ENCODE results near the gene PRKCD. TPM values are rescaled to one million over a fixed set of nuclear protein-coding genes. Genes with fewer than 3 reads are reported as not detected.

Gene PRKCD
- total RNA-seq, 1 experiment from 2014 or later: 9.6 TPM

DNA sequence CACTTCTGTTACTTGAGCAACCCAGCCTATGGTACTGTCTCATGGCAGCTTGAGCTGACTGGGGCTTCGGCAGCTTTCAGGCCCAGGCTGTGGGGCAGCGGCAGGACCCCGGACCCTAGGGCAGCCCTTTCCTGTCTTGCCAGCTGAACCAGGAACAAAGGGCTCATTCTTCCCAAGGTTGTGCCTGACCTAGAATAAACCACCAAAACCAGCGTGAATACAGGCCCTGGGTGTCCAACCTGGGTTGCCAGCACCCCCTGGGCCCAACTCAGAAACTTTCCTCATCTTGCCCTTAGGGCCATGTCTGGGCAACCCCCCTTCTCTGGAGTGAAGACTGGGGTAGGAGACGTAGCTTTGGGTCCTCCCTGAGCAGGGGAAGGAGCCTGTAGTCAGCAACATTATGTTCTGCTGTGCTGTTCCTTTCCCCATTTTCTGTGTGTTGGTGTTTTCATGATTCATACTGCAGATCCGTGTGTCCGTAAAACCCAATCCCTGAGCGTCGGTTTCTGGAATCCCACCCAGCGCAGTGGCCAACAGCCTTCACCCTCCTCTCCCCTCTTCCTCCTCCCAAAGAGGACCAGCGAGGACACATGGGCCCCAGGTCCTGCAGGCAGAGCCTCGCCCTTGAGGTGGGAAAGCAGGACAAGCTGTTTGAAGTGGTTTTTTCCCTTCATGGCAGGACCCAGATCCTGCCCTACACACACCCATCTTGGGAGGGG lies 61.3 kb downstream of the PRKCD start:
- no peak for DNase-seq (ENCODE audit: unreplicated experiment)
- BruUV-seq (replicated peaks): TSS peak; percentile 16
- H3K27ac Mint-ChIP-seq (ENCODE audit: low read depth, unreplicated experiment): peak overlapping the region; percentile 31
- no peaks in the 10 kb centered on the region for H3K4me1 Mint-ChIP-seq (ENCODE audit: insufficient read depth, unreplicated experiment)
- H3K36me3 Mint-ChIP-seq (ENCODE audit: insufficient read depth, unreplicated experiment): peaks cover 44% of the 10 kb centered on the region
- intact Hi-C loops (cut with micrococcal nuclease): no loop called here
- CTCF ChIA-PET: interaction anchor here (0.8 to 4.0 kb wide), 4 partner anchors 15 to 126 kb away, joined by 3 to 30 read pairs (median 5); no protein-coding TSS in a partner anchor
- POLR2A ChIA-PET: interaction anchor here (1.0 to 1.1 kb wide), 3 partner anchors 11 to 32 kb away, joined by 3 read pairs; no protein-coding TSS in a partner anchor
- no peak for TF ChIP-seq CTCF (IDR thresholded peaks at IDR 0.05; ENCODE audit: unreplicated experiment)
- no peaks in the 10 kb centered on the region for H3K9me3 Mint-ChIP-seq (ENCODE audit: unreplicated experiment)
- H3K27me3 Mint-ChIP-seq (ENCODE audit: insufficient read depth, unreplicated experiment): no peaks in the 10 kb centered on the region
- no peak overlapping the region for H3K4me3 Mint-ChIP-seq (ENCODE audit: unreplicated experiment)

DNA sequence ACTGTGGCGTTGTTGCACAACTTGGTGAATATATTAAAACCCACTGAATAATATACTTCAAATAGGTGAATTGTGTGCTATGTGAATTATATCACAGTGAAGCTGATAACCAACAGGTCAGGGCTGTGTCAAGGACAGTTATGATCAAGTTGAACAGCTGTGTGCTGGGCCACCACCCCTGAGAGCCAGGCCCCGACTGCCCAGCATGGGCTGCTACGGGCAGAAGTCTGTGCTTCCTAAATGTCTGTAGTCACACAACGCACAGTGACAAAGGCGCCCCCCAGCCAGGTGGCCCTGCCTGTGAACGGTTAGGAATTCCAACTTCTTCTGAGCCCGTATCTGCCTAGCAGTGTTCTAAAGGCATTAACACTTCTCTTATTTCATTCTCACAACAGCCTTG lies 62.0 kb downstream of the PRKCD start:
- CTCF ChIA-PET: interaction anchor here (0.8 to 4.0 kb wide), 3 partner anchors 14 to 127 kb away, joined by 3 to 30 read pairs (median 7); no protein-coding TSS in a partner anchor

GRCh38 chr3:53223541-53223966 lies 62.5 kb downstream of the PRKCD start:
- Mint-ChIP-seq H3K4me3 (ENCODE audit: unreplicated experiment) (no peak overlapping the region), H3K36me3 (ENCODE audit: insufficient read depth, unreplicated experiment) (peaks cover 56% of the 10 kb centered on the region), H3K27me3 (ENCODE audit: insufficient read depth, unreplicated experiment) (no peaks in the 10 kb centered on the region), H3K27ac (ENCODE audit: low read depth, unreplicated experiment) (no peak overlapping the region), H3K4me1 (ENCODE audit: insufficient read depth, unreplicated experiment) (no peaks in the 10 kb centered on the region), H3K9me3 (ENCODE audit: unreplicated experiment) (no peaks in the 10 kb centered on the region)
- DNase-seq (ENCODE audit: unreplicated experiment): no peak
- ChIA-PET CTCF (interaction anchor here (1.4 kb wide), 1 partner anchor 27 kb away, joined by 7 read pairs; no protein-coding TSS in a partner anchor), POLR2A (no interaction called here)
- intact Hi-C loops (cut with micrococcal nuclease): no loop called here
- no peak for TF ChIP-seq CTCF (IDR thresholded peaks at IDR 0.05; ENCODE audit: unreplicated experiment)
- no TSS peak for BruUV-seq (replicated peaks)

More for the DNA sequence above, 62.0 kb downstream of the PRKCD start:
- no TSS peak for BruUV-seq (replicated peaks)
- POLR2A ChIA-PET: no interaction called here
- Mint-ChIP-seq H3K9me3 (ENCODE audit: unreplicated experiment) (no peaks in the 10 kb centered on the region), H3K27me3 (ENCODE audit: insufficient read depth, unreplicated experiment) (no peaks in the 10 kb centered on the region), H3K36me3 (ENCODE audit: insufficient read depth, unreplicated experiment) (peaks cover 50% of the 10 kb centered on the region), H3K4me3 (ENCODE audit: unreplicated experiment) (no peak overlapping the region), H3K27ac (ENCODE audit: low read depth, unreplicated experiment) (no peak overlapping the region), H3K4me1 (ENCODE audit: insufficient read depth, unreplicated experiment) (no peaks in the 10 kb centered on the region)
- DNase-seq (ENCODE audit: unreplicated experiment): no peak
- intact Hi-C loops (cut with micrococcal nuclease): no loop called here
- TF ChIP-seq CTCF (IDR thresholded peaks at IDR 0.05; ENCODE audit: unreplicated experiment): no peak

DNA sequence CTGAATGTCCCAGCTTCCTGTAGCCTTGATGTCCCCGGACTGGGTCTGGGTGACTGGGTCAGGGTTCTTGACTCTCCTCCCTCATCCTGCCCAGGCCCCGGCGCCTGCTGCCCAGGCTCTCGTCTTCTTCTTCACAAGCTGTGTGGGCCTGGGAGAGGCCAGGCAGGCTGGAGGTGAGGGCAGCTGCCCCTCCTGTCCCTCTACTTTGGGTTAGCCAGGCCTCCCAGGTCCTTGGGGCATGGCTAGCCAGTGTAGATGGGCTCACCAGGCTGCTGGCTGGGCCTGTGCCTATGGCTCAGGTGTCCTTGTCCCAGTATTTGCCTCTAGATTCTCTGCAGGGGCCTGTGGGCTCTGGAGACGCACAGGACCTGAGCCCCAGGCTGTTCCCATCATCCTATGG lies 63.0 kb downstream of the PRKCD start:
- TF ChIP-seq CTCF (IDR thresholded peaks at IDR 0.05; ENCODE audit: unreplicated experiment): no peak
- H3K4me1 Mint-ChIP-seq (ENCODE audit: insufficient read depth, unreplicated experiment): no peaks in the 10 kb centered on the region
- no peak overlapping the region for H3K4me3 Mint-ChIP-seq (ENCODE audit: unreplicated experiment)
- CTCF ChIA-PET: interaction anchor here (1.4 kb wide), 1 partner anchor 28 kb away, joined by 7 read pairs; no protein-coding TSS in a partner anchor
- no peaks in the 10 kb centered on the region for H3K27me3 Mint-ChIP-seq (ENCODE audit: insufficient read depth, unreplicated experiment)
- BruUV-seq (replicated peaks): no TSS peak
- POLR2A ChIA-PET: no interaction called here
- peaks cover 57% of the 10 kb centered on the region for H3K36me3 Mint-ChIP-seq (ENCODE audit: insufficient read depth, unreplicated experiment)
- no peaks in the 10 kb centered on the region for H3K9me3 Mint-ChIP-seq (ENCODE audit: unreplicated experiment)
- no peak overlapping the region for H3K27ac Mint-ChIP-seq (ENCODE audit: low read depth, unreplicated experiment)
- no peak for DNase-seq (ENCODE audit: unreplicated experiment)
- intact Hi-C loops (cut with micrococcal nuclease): no loop called here
